Activated naive CD8-positive, alpha-beta T cell treated with anti-CD3 and anti-CD28 coated beads, Interleukin-2, amount 50 U/mL, for 16 hours (primary cell): ENCODE results near the gene MTHFS.

Source experiments
- DNase-seq: peaks from one replicate; pipeline ENCODE4 v3.0.0-alpha.2; 2020; ENCODE audit warnings: low read depth, low spot score

Gene MTHFS

GRCh38 chr15:79816571-79816970 lies 80.2 kb downstream of the MTHFS start:
- DNase-seq, result no peak

- DNase-seq, result no peak
These were observed 81.3 kb downstream of the MTHFS start for GRCh38 chr15:79815468-79815867.

- no peak for DNase-seq
These were observed 84.3 kb downstream of the MTHFS start for GRCh38 chr15:79812541-79812940.

GRCh38 chr15:79811406-79812405 lies 85.1 kb downstream of the MTHFS start:
- no peak for DNase-seq

- DNase-seq, result no peak
These were observed 92.0 kb downstream of the MTHFS start for GRCh38 chr15:79804838-79805237.

GRCh38 chr15:79798311-79798710 lies 98.5 kb downstream of the MTHFS start:
- no peak for DNase-seq
